ENCODE results near the gene STK11.

The STK11 gene

DNA sequence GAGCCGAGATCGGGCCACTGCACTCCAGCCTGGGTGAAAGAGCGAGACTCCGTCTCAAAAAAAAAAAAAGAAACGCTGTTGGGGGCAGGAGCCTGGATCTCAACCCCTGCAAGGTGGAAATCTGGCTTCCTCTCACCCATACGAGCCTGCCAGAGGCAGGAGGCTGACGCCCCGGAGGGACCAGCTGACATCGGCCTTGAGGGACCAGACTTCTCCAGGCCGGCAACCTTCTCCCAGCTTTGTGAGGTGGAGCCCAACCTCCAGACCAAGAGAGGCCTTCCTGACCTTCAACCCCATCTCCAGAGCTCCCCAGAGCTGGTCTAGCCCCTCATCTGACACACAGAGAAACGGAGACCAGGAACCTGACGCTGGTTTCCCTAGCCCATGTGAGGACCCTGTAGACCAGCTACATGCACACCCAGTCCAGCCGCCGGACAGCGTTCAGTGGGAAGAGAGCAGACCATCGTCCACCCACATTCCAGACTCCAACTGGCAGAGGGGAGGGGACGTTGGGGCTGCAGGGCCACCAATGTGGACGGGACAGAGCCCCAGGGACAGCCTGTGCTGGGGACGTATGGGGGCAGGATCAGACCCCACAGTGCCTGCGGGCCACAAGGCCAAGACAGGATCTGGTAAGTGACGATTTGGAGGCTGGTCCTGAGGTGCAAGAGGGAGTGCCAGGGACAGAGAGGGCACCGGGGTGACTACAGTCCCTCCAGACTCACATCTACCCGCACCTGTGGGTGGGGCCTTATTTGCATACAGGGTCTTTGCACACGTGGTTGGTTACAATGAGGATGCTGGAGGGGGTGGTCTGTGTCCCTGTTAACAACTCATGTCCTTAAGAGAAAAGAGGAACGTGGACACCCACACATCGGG is 42.9 kb upstream of the STK11 start:
- no peaks in the 10 kb centered on the region for H3K27me3 ChIP-seq (ENCODE audit: control insufficient read depth in 5 of 5, insufficient read depth in 4 of 5, low read length in 5 of 5)
- H3K27ac ChIP-seq (ENCODE audit: low read depth, low read length), result peak overlapping the region; percentile 65
- peak overlapping the region in 1 of 5 donors; percentile 22 for H3K9ac ChIP-seq (ENCODE audit: low read length in 5 of 5)

DNA sequence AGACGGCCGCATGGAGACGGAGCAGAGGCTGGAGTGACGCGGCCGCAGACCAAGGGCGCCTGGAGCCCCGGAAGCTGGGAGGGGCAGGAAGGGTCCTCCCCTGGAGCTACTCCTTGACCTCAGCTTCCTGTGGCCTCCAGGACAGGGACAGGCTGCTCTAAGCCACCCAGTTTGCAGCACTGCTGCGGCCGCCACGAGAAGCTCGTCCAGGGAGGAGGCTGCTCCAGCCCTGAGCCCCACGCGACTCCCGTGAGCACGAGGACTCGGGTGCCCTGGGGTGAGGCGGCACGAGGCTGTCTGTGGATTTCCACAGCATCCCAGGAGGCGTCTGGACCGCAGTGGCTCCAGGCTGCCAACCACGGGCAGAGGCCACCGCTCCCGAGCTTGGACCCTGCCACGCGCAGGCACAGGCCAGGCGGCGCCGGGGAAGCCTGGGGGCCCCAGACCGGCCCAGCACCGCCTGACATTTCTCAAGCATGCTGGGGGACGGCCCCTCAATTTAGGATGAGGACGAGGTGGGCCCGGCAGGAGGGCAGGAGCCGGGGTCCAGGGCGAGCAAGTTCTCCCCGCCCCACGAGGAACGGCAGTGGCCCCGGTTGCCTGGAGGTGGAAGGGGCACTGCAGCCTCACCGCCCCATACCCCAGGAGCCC is 42.2 kb upstream of the STK11 start:
- Histone ChIP-seq H3K27me3 (ENCODE audit: control insufficient read depth in 5 of 5, insufficient read depth in 4 of 5, low read length in 5 of 5) (no peaks in the 10 kb centered on the region), H3K4me1 (ENCODE audit: control insufficient read depth in 5 of 5, insufficient read depth in 5 of 5, low read length in 5 of 5) (peaks cover 2 to 68% (median 51%) of the 10 kb centered on the region in 5 donors), H3K4me3 (ENCODE audit: low read depth in 1 of 5, low read length in 5 of 5) (peak overlapping the region in 3 of 5 donors; percentile 9 to 29 (median 16)), H3K9me3 (ENCODE audit: control insufficient read depth in 5 of 5, low read length in 5 of 5) (no peaks in the 10 kb centered on the region), H3K27ac (ENCODE audit: low read depth, low read length) (peak overlapping the region; percentile 65), H3K9ac (ENCODE audit: low read length in 5 of 5) (peak overlapping the region in 1 of 5 donors; percentile 59), H3K36me3 (ENCODE audit: control insufficient read depth in 5 of 5, insufficient read depth in 5 of 5, low read length in 5 of 5) (peaks cover 0 to 23% (median 8%) of the 10 kb centered on the region in 5 donors)

More for the DNA sequence above, 42.9 kb upstream of the STK11 start:
- no peaks in the 10 kb centered on the region for H3K9me3 ChIP-seq (ENCODE audit: control insufficient read depth in 5 of 5, low read length in 5 of 5)
- H3K4me1 ChIP-seq (ENCODE audit: control insufficient read depth in 5 of 5, insufficient read depth in 5 of 5, low read length in 5 of 5), result peaks cover 2 to 60% (median 44%) of the 10 kb centered on the region in 5 donors
- H3K4me3 ChIP-seq (ENCODE audit: low read depth in 1 of 5, low read length in 5 of 5), result peak overlapping the region in 1 of 5 donors; percentile 3
- H3K36me3 ChIP-seq (ENCODE audit: control insufficient read depth in 5 of 5, insufficient read depth in 5 of 5, low read length in 5 of 5), result peaks cover 0 to 27% (median 11%) of the 10 kb centered on the region in 5 donors

- Histone ChIP-seq H3K27me3 (ENCODE audit: control insufficient read depth in 5 of 5, insufficient read depth in 4 of 5, low read length in 5 of 5) (no peaks in the 10 kb centered on the region), H3K27ac (ENCODE audit: low read depth, low read length) (peak overlapping the region; percentile 65), H3K4me1 (ENCODE audit: control insufficient read depth in 5 of 5, insufficient read depth in 5 of 5, low read length in 5 of 5) (peaks cover 2 to 73% (median 55%) of the 10 kb centered on the region in 5 donors), H3K9me3 (ENCODE audit: control insufficient read depth in 5 of 5, low read length in 5 of 5) (no peaks in the 10 kb centered on the region), H3K4me3 (ENCODE audit: low read depth in 1 of 5, low read length in 5 of 5) (peak overlapping the region in 1 of 5 donors; percentile 16), H3K9ac (ENCODE audit: low read length in 5 of 5) (peak overlapping the region in 1 of 5 donors; percentile 59), H3K36me3 (ENCODE audit: control insufficient read depth in 5 of 5, insufficient read depth in 5 of 5, low read length in 5 of 5) (peaks cover 0 to 20% (median 8%) of the 10 kb centered on the region in 5 donors)
Observed at GRCh38 chr19:1163934-1164683, 41.5 kb upstream of the STK11 start.

DNA sequence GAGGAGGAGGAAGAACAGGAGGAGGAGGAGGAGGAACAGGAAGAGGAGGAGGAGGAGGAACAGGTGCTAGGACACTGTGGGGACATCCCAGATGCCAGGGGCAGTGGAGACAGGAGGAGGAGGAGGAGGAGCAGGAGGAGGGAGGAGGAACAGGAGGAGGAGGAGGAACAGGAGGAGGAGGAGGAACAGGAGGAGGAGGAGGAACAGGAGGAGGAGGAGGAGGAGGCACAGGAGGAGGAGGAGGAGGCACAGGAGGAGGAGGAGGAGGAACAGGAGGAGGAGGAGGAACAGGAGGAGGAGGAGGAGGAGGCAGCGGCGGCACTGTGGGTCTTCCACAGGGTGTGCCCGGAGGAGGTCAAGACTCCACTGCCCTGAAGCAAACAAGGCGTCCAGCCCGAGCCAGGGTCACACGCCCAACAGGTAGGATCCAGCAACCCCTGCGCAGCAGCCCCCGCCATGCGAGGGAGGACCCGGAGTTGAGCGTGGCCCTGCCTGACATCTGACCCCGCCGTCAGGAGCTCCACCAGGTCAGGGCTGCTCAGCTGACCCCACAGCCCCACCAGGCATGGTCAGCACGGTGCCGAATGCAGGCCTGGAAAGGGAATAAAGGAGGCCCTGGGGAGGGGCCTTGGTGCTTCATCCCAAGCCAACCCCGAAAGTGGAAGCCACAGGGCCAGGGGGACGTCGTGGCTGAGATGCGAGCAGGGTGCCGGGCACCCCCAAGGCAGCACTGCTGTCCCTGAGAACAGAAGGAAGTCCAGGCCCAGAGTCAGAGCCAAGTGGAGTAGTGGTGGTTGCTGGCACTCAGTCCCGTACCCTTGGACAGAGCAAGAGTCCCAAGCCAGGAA is 40.7 kb upstream of the STK11 start:
- Histone ChIP-seq H3K27ac (ENCODE audit: low read depth, low read length) (peak overlapping the region; percentile 97), H3K9ac (ENCODE audit: low read length in 5 of 5) (peak overlapping the region in 3 of 5 donors; percentile 39 to 72 (median 42)), H3K4me3 (ENCODE audit: low read depth in 1 of 5, low read length in 5 of 5) (no peak overlapping the region), H3K9me3 (ENCODE audit: control insufficient read depth in 5 of 5, low read length in 5 of 5) (no peaks in the 10 kb centered on the region), H3K36me3 (ENCODE audit: control insufficient read depth in 5 of 5, insufficient read depth in 5 of 5, low read length in 5 of 5) (peaks cover 0 to 20% (median 8%) of the 10 kb centered on the region in 5 donors), H3K27me3 (ENCODE audit: control insufficient read depth in 5 of 5, insufficient read depth in 4 of 5, low read length in 5 of 5) (no peaks in the 10 kb centered on the region), H3K4me1 (ENCODE audit: control insufficient read depth in 5 of 5, insufficient read depth in 5 of 5, low read length in 5 of 5) (peaks cover 2 to 79% (median 63%) of the 10 kb centered on the region in 5 donors)

- Histone ChIP-seq H3K27me3 (ENCODE audit: control insufficient read depth in 5 of 5, insufficient read depth in 4 of 5, low read length in 5 of 5) (no peaks in the 10 kb centered on the region), H3K4me1 (ENCODE audit: control insufficient read depth in 5 of 5, insufficient read depth in 5 of 5, low read length in 5 of 5) (peaks cover 3 to 93% (median 81%) of the 10 kb centered on the region in 5 donors), H3K36me3 (ENCODE audit: control insufficient read depth in 5 of 5, insufficient read depth in 5 of 5, low read length in 5 of 5) (peaks cover 0 to 21% (median 9%) of the 10 kb centered on the region in 5 donors), H3K9me3 (ENCODE audit: control insufficient read depth in 5 of 5, low read length in 5 of 5) (no peaks in the 10 kb centered on the region), H3K4me3 (ENCODE audit: low read depth in 1 of 5, low read length in 5 of 5) (peak overlapping the region in 1 of 5 donors; percentile 19), H3K9ac (ENCODE audit: low read length in 5 of 5) (peak overlapping the region in 3 of 5 donors; percentile 35 to 71 (median 42)), H3K27ac (ENCODE audit: low read depth, low read length) (peak overlapping the region; percentile 97)
Observed at GRCh38 chr19:1166872-1167573, 38.6 kb upstream of the STK11 start.

- peaks cover 4 to 95% (median 81%) of the 10 kb centered on the region in 5 donors for H3K4me1 ChIP-seq (ENCODE audit: control insufficient read depth in 5 of 5, insufficient read depth in 5 of 5, low read length in 5 of 5)
- peaks cover 0 to 21% (median 9%) of the 10 kb centered on the region in 5 donors for H3K36me3 ChIP-seq (ENCODE audit: control insufficient read depth in 5 of 5, insufficient read depth in 5 of 5, low read length in 5 of 5)
- H3K27me3 ChIP-seq (ENCODE audit: control insufficient read depth in 5 of 5, insufficient read depth in 4 of 5, low read length in 5 of 5), result no peaks in the 10 kb centered on the region
- H3K9ac ChIP-seq (ENCODE audit: low read length in 5 of 5), result peak overlapping the region in 4 of 5 donors; percentile 30 to 83 (median 60)
- peak overlapping the region; percentile 97 for H3K27ac ChIP-seq (ENCODE audit: low read depth, low read length)
- peak overlapping the region in 4 of 5 donors; percentile 17 to 50 (median 40) for H3K4me3 ChIP-seq (ENCODE audit: low read depth in 1 of 5, low read length in 5 of 5)
- H3K9me3 ChIP-seq (ENCODE audit: control insufficient read depth in 5 of 5, low read length in 5 of 5), result no peaks in the 10 kb centered on the region
Observed at GRCh38 chr19:1167687-1168571, 37.6 kb upstream of the STK11 start.

DNA sequence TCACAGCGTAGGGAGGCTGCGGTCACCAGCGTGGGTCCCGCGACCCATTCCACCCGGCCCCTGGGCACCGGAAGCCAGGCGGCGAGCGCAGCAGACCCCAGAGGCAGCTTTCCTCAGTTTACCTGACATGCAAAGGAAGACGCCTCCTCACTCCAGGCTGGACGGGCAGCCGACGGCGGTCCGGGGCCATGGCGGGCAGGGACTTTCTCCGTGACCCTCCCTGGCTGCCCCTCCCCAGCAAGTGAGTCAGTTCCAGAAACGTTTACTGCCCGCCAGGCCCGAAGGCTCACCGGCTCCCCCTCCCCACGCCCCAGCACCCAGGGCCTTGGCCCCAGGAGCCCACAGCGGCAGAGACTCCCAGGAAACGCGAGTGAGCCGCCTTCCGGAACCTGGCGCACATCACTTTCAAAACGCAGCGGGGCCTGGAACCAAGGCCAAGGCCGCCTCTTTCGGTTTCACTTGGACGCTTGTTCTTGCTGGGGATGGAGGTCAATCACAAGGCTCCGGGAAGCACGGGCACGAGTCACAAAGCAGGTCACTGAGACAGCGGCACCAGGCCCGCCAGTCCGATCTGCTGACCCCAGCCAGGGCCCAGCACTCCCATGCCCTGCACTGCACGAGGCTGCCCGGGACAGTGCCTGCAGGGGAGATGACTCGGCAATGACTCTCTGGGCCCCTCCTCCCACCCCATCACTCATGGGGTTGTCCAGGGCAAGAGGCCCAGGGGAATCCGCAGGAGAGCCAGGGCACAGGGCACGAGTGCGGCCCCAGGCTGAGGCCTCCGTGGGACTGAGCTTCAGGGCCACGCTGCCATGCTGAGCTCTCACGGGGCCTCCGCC is 36.8 kb upstream of the STK11 start:
- H3K36me3 ChIP-seq (ENCODE audit: control insufficient read depth in 5 of 5, insufficient read depth in 5 of 5, low read length in 5 of 5), result peaks cover 0 to 21% (median 9%) of the 10 kb centered on the region in 5 donors
- peaks cover 3 to 94% (median 75%) of the 10 kb centered on the region in 5 donors for H3K4me1 ChIP-seq (ENCODE audit: control insufficient read depth in 5 of 5, insufficient read depth in 5 of 5, low read length in 5 of 5)
- H3K27ac ChIP-seq (ENCODE audit: low read depth, low read length), result peak overlapping the region; percentile 97
- H3K27me3 ChIP-seq (ENCODE audit: control insufficient read depth in 5 of 5, insufficient read depth in 4 of 5, low read length in 5 of 5), result no peaks in the 10 kb centered on the region
- H3K4me3 ChIP-seq (ENCODE audit: low read depth in 1 of 5, low read length in 5 of 5), result peak overlapping the region in 4 of 5 donors; percentile 17 to 50 (median 40)
- peak overlapping the region in 4 of 5 donors; percentile 56 to 83 (median 69) for H3K9ac ChIP-seq (ENCODE audit: low read length in 5 of 5)
- H3K9me3 ChIP-seq (ENCODE audit: control insufficient read depth in 5 of 5, low read length in 5 of 5), result no peaks in the 10 kb centered on the region
